HG02884 (cell line): Measurements from ENCODE around the gene PXMP2.
A peak's percentile ranks its signal among the peaks of the same experiment; 100 is the strongest.

Experiments
- ATAC-seq: cut with Tn5 transposase; IDR thresholded peaks from one replicate; pipeline ENCODE4 v1.9.1; 2021; ENCODE audit warnings: mild to moderate bottlenecking, moderate library complexity; ENCODE audit not compliant: unreplicated experiment

PXMP2 gene

DNA sequence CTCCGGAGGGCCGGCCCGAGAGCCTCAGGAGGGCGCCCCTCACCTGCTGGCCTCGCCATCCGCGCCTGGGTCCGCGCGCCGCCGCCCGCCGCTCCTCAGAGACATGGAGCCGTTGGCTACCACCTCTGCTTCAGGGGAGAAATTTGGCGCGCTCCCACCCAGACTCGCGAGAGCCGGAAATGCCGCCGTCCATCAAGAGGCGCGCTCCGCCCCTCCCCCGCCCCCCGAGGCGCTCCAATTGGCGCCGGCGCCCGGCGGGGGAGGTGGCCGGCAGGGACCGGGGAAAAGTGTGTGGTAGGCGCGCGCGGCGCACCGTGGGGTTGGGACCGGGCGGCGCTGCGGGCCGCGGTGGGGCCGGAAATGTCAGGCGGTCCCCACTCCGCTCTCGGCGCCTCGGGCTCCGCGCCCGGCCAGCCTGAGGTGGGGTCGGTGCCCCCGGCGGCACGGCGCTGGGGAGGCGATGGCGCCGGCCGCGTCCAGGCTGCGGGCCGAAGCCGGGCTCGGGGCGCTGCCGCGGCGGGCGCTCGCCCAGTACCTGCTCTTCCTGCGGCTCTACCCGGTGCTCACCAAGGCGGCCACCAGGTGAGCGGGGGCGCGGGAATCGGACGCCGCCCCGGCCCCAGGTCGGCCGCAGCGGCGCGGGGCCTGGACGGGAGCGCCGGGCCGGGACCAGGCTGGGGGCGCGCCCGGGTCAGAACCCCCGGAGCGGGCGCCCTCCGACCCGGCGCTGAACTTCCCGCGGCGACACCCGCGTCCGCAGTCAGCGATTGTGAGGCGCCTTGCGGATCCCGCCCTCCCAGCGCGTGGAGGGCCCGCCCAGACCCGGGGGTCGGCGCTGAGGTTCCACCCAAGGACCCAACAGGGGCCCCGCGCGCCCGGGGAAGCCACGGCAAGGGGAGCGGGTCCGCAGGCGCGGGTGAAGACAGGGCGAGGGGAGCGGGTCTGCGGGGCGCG lies at the start of gene PXMP2, which contains the start of gene POLE:
PXMP2 (plus strand) TSS at position 377 of the 954 bp plus-strand sequence; CDS start at position 461, 84 bp downstream.
POLE (minus strand) TSS at position 132 of the 954 bp plus-strand sequence; CDS start at position 105, 27 bp downstream.
- peak; percentile 89 for ATAC-seq

DNA sequence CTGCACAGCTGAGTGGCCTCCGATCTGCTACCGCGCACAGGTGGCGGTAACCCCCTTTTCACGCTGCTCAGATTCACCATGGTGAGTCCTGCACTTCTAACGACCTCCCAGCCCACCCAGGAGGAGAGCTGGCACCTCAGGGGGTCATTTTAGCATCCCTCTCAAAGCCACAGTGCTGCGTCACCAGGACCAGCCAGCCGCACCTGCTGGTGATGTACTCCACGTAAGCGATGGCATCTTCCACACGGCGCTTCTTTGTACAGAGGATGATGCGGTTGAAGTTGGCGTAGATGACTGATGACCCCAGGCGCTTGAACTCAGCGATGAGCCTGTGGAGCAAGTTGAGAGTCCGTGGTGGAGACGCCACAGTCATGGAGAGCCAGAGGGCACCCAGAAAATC lies 49.6 kb upstream of the PXMP2 start:
- ATAC-seq, result no peak

DNA sequence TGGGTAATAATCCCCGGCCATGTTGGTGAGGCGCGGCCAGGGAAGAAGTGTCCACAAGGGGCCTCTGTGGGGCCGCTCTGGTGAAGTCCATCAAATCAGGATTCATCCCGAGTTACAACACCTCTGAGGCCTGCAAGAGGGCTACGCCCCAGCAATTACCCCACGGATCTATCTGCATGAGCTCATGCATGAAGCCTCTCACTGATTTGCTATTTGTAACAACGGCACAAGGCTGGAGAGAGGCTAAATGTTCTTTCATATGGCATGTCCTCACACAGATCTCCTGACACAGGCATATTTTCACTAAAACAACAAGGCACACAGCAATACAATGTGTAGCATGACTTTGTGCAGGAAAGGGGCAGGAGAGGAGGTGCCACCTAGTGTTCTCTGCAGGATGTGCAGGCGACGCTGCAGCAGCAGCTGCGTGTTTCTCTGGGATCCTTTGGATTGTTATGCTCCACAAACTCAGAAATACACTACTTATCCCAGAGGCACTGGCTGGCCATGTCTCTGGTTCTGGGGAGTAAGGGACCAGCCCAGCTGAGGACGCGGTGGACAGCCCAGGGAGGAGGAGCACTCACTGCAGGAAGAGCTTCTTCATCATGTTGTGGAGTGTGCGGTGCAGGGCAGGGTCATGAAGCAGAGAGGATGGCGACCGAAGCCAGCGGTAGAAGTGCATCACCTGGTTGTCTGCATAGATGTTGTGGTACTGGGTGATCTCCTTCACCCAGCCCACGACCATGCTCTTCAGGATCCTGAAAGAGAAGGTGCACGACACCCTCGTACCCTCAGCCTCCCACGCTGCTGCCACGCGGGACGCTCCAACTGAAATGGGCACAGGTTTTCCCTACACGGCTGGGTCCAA lies 48.6 kb upstream of the PXMP2 start:
- ATAC-seq, result no peak

DNA sequence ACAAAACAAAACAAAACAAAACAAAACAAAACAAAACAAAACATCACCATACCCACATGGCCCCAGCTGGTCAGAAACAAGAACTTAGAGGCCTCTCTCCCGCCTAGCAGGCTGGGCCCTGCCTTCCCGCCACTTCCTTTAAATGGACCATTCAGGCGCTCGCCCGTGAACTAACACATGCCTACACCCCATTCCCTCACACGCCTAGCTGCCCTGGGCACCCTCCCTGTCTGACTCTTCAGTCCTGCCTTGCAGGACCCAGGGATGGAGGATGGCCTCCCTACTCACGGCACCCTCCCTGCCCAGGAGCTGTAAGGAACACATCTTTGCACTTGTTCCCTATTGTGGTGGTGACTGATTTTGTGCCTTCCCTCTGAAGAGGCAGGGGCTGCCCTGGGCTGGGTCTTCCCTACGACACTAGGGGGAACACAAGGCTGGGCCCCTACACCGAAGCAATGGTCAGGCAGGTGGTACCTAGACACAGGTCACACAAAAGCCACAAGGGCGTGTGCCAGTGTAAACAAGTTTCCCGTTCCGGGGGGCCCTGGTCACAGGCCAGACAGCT lies 47.3 kb upstream of the PXMP2 start:
- ATAC-seq, result no peak

DNA sequence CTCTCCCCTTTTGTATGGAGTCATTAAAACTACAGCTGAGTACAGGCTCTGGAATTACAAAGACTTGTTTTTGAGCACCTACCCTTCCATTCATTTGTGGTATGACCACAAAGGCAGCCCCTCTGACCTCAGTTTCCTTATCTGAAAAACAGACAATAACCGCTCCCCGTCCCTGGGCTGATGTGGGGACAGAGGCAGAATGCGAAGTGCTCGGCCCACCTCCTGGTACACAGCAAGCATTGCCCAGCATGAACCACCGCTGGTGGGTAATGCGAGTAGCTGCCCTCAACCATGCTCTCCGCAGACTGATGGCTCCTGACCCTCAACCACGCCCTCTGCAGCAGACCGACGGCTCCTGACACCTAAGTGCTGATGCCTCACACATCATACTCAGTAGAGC lies 46.5 kb upstream of the PXMP2 start:
- no peak for ATAC-seq

DNA sequence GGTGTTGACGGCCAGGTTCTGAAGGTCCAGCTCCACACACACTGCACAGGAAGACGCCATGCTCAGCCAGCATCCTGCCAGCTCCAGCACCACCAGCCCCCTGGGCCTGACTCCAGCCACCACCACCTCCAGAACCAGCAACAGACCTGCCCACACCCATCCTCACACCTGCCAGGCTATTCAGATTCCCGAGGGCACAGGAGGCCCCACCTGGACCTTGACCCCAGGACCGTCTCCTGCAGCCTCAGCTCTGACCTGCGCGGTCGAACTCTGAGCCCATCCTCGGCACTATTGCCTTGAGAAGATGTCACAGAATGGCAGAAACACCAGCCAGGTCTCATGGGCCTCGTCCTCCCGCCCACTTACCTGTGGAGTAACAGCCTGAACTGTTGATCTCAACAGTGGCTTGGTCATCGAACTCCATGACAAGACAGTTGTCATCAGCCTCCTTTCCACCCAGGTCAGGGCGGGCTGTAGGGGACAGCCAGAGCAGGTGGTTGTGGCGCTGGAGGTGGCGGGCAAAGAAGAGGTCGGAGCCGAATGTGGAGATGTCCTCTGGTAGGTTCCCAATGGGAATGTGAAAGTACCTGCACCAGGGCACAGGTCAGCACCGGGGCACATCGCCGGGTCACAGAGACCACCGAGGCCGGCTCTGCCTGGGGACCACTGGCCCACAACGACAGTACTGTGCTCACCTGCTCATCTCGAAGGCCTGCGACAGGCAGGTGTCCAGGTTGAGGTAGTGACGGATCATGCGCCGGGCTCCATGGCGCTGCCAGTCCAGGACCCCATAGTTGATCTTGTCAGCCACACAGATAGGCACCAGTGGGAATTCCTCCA lies 45.4 kb upstream of the PXMP2 start:
- ATAC-seq, result no peak

DNA sequence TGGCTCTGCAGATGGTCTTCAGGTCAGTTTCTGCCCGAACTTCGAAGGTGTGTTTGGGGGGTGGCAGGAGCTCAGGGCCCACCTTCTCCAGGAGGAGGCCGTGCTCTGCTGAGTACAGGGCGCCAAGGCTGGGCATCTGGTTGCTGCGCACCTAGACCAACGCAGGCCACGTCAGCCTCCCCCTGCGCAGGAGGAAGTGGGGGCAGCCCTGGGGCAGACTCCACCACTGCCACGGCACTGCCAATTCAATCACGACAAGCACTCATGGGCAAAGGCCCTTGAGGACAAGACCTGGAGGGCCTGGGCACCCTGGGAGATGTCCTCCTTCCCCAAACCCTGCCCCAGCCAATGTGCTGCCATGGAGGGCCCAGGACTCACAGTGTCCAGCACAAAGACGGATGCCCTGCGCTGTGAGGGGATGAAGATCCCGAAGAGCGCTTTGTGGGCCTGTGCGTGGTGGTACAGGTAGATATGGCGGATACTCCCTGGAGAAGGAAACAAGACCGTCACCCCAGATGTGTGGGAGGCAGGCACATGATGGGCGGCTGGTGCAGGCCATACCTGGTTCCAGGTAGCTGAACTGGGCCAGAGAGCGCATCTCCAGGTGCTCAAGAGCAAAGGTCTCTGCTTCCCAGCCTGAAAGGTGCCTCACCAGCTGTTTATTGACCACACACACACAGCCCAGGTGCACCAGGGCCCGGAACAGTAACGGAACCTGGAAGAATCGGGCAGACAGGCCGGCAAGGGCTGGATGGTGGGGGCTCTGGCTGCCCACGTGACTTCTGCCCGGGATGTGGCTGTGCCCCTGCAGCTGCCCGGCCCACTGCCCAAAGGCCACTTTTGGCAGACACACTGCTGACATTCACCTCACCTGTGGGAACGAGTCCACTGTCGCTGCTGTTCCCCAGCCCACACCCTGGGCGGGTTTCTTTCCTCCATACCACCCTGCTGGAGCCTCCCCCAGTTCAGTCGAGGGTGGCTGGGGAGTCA lies 44.2 kb upstream of the PXMP2 start:
- no peak for ATAC-seq

DNA sequence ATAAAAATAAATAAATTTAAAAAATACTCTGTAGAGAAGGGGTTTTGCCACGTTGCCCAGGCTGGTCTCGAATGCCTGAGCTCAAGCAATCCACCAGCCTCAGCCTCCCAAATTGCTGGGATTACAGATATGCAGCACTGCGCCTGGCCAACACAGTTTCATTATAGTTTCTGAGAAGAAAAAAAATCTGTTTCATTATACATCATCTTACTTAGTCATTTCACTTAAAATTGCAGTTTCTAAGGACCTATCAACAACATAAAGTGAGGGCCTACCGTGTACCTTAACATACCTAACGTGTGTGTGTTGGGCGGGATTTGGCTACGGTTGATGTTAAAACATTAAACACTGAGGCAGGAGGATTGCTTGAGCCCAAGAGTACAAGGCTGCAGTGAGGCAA lies 40.5 kb upstream of the PXMP2 start:
- ATAC-seq, result no peak

DNA sequence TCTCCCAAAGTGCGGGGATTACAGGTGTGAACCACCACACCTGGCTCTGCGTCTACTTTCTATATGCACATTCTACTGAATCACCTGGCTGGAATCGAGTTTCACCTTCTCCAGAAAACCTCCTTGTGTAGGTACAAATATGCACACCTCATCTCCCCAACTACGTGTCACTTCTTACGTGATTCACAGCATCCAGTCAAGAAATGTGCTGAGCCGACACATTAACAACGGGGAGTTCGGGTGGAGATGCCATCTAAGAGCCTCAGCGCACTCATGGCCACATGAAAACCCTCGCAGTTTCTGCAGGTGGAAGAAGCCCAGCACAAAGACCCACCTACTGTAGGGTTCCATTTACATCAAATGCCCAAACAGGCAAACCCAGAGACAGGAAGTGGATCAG lies 39.5 kb upstream of the PXMP2 start:
- ATAC-seq, result no peak

DNA sequence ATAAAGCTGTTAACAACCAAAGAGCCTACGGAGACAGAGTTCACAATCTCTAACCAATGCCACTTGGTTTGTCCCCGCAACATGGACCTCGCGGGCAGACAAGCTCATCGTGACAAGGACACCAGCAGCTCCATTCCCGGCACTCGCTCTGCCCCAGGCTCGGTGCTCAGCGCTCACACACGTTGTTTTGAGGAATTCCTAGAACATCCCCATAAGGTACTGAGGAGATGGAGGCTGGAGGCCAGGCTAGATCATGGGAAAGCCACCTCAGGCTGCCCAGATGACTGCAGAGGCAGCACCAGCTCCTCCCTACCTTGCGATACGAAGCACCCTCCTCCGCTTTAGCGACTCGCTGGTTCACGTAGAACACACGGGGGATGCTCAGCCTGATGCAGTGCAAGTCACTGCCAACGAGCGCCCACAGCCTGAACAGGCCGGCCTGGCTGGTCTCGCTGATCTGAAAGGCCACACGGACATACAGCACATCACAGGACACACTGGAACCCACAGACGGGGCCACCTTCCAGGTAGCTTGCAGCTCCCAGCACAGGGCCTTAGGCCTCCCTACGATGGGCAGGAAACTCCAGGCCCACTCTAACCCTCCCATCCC lies 38.7 kb upstream of the PXMP2 start:
- no peak for ATAC-seq

DNA sequence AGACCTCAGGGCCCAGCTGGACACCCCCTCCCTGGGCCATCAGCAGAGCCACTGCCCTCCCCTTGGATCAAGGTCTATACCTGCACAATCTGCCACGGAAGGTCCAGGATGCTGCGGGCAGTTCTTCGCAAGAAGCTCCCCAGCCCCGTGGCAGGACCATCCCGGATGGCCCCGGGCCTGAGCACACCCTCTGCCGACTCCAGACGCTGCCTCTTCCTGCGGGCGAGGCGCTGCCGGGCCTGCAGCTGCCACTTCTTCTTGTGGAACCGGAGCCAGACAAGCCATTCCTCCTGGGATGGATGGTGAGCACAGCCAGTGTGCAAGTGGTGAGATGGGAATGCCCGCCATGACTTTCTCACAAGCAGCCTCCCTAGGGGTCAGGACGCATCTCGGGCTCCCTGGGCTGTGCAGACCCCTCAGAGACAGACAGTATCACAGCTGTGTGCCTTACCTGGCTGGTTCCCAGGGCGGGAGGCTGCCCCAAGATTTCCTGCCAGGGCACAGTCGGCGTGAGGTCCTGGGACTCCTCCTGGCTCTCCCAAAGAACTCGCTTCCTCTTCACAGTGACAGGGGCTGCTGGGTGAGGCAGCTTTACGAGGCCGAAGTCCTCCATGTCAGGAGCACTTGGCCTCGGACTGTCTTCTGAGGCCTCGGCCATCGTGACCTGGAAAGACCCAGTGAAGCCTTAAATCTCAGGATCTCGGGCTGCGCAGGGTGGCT lies 38.0 kb upstream of the PXMP2 start:
- no peak for ATAC-seq

DNA sequence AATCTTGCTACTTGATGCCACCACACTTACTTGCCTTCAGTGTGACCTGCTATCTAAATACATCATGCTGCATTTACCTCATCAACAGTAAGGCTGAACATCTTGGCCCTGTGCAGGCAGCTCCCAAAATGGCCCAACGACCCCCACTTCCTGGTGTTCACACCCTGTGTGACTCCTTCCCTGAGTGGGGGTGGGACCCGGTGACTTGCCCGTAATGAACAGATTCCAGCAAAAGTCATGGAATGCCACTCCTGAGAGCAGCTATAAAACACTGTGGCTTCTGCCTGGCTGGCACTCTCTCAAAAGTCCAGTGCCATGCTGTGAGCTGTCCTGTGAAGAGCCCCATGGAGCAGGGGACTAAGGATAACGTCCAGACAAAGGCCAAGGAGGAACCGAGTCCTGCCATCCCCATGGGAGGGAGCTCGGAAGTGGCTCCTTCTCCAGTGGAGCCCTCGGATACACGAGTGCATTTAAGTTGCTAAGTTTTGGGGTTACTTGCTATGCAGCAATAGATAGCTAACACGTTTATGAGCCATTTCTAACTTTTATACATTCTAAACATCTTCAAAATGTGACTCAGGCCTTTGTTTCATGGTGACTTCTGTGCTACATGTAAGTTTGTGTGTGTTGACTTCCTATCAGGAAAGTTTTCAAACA lies 35.8 kb upstream of the PXMP2 start:
- no peak for ATAC-seq

DNA sequence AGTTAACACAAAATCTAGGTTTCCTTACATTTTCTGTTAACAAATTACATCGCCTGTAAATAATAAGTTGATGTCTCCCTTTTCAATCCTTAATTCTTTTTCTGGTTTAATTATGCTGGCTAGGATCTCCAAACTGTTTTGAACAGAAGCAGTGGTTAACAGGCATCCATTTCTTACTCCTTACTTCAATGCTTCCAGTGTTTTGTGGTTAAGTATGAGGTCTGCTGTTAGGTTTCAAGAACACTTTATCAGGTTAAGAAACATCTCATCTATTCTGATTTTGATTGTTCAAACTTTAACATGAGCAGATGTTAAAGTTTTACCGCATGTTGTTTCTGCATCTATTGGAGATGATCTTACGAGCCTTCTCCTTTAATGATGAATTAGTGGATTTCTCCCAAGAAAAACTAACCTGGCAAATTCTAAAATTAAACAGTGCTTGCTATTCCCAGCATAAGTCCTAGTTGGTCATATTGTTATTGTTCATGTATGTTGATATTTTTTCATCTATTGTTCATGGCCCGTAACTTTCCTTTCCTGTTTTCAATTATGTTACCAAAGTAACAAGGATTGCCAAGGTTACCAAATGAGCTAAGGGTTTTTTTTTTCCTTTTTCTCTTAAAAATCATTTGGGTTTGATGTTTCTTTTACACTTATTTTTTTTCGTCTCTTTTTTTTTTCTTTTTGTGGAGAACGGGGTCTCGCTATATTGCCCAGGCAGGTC lies 33.7 kb upstream of the PXMP2 start:
- no peak for ATAC-seq

DNA sequence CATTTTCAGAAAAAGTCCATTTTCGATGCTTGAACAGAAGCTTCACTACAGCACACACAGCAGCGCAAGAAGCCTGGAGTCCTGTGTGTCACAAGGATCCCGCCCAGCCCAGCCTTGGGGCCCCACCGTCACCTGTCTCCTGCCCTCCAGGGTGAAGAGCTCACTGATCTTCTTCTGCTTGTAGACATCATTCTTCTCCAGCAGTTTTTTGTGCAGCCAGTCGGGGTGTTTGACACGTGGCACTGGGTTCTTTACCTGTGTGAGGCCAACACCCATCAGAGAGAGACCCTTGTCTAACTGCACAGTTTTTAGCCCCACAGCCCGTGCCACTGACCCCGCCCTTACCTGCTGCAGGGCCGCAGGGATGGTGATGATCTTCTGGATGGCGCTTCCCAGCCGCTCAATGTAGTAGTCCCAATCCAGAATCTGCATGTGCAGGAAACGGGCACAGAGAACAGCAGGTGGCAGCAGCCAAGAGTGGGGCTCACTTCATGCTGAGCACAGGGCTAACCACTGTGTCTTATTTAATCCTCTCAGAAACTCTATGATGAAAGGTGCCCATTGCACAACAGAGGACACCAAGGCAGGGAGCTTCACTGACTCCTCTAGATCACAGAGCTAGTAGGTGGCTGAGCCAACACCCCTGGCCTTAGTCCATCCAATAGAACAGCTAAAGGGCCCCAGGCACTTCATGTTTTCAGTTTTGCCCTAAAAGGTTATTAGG lies 30.2 kb upstream of the PXMP2 start:
- no peak for ATAC-seq

DNA sequence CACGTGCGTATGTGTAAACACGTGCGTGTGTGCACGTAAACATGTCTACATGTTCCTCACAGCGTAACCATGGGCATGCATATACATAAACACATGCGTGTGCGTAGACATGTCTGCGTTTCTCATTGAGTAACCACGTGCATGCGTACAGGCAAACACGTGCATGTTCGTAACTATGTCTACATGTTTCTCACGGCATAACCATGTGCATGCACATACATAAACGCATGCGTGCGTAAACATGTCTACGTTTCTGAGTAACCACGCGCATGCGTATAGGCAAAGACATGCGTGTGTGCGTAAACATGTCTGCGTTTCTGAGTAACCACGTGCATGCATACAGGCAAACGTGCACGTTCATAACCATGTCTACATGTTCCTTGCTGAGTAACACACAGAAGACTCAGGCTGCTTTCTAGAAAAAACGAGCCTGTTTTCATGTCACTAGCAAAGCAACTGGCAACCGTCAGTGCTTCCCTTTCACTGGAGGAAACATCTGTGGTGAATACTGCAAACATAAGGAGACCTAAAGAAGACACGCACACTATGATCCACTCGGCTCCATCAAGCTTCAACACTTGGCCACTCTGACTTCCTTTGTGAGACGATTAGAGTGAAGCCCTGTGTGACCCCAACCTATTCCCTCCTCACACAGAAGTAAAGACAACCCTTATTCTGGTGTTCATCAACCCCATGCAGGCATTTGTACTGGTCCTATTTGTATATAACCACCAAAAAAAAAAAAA lies 29.1 kb upstream of the PXMP2 start:
- no peak for ATAC-seq

DNA sequence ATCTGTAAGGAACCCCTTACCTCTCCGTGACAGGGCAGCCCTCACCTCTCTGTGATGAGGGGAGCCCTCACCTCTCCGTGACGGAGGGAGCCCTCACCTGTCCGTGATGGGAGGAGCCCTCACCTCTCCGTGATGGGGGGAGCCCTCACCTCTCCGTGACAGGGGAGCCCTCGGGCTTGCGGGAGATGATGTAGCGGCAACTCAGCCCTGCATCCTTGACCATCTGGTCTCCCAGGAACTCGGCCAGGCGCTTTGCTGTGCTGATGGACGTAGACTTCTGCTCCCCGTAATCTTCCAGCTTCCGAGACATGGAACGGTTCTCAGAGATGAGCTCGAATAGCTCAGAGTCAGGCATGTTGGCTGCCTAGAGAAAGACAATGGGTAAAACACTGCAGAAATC lies 28.2 kb upstream of the PXMP2 start:
- no peak for ATAC-seq
